Kidney capillary endothelial cell (primary cell): Measurements from ENCODE around the gene ANKRD65.

Experiments
- DNase-seq: peaks from one replicate; pipeline ENCODE4 v3.0.0-alpha.2; 2018; ENCODE audit warnings: low spot score

Gene ANKRD65

GRCh38 chr1:1441002-1441888 lies 20.2 kb upstream of the ANKRD65 start:
- DNase-seq = no peak

- DNase-seq = no peak
These were observed 19.4 kb upstream of the ANKRD65 start for GRCh38 chr1:1440262-1441001.

- no peak for DNase-seq
These were observed 18.6 kb upstream of the ANKRD65 start for GRCh38 chr1:1439546-1440261.

- DNase-seq = no peak
These were observed 17.7 kb upstream of the ANKRD65 start for GRCh38 chr1:1438531-1439381.

GRCh38 chr1:1437904-1438376 lies 16.9 kb upstream of the ANKRD65 start:
- no peak for DNase-seq

- DNase-seq = no peak
These were observed 16.2 kb upstream of the ANKRD65 start for GRCh38 chr1:1437033-1437903.

GRCh38 chr1:1436630-1437032 lies 15.6 kb upstream of the ANKRD65 start:
- DNase-seq = no peak

- DNase-seq = no peak
These were observed 15.0 kb upstream of the ANKRD65 start for GRCh38 chr1:1435911-1436629.

- peak; percentile 75 for DNase-seq
These were observed 14.2 kb upstream of the ANKRD65 start, which contains the start of gene VWA1 for GRCh38 chr1:1435106-1435903. VWA1 (plus strand) TSS chr1:1435690; CDS start chr1:1435749, 59 bp downstream.

- DNase-seq = no peak
These were observed 13.7 kb upstream of the ANKRD65 start for GRCh38 chr1:1434824-1435105.

GRCh38 chr1:1434131-1434823 lies 13.2 kb upstream of the ANKRD65 start:
- peak; percentile 81 for DNase-seq

- peak; percentile 73 for DNase-seq
These were observed 12.7 kb upstream of the ANKRD65 start for GRCh38 chr1:1433804-1434130.

GRCh38 chr1:1432951-1433803 lies 12.1 kb upstream of the ANKRD65 start:
- DNase-seq = peak; percentile 89

- DNase-seq = no peak
These were observed 11.3 kb upstream of the ANKRD65 start for GRCh38 chr1:1432274-1432950.

GRCh38 chr1:1431845-1432273 lies 10.8 kb upstream of the ANKRD65 start:
- DNase-seq = no peak

- no peak for DNase-seq
These were observed 10.1 kb upstream of the ANKRD65 start for GRCh38 chr1:1430992-1431844.
